ENCODE measurements around the gene MATR3.

The MATR3 gene

GRCh38 chr5:139363937-139364336 lies 70.4 kb downstream of the MATR3 start:
- intact Hi-C loops (cut with micrococcal nuclease): no loop called here
- peaks cover 6% of the 10 kb centered on the region for H3K4me1 Mint-ChIP-seq (ENCODE audit: low read depth)
- H3K36me3 Mint-ChIP-seq (ENCODE audit: low read depth): peaks cover 72% of the 10 kb centered on the region
- H3K4me3 Mint-ChIP-seq: no peak overlapping the region
- no peaks in the 10 kb centered on the region for H3K9me3 Mint-ChIP-seq
- no peaks in the 10 kb centered on the region for H3K27me3 Mint-ChIP-seq
- no peak overlapping the region for H3K27ac Mint-ChIP-seq

- intact Hi-C loops (cut with micrococcal nuclease): no loop called here
- H3K36me3 Mint-ChIP-seq (ENCODE audit: low read depth): peaks cover 73% of the 10 kb centered on the region
- no peak overlapping the region for H3K4me3 Mint-ChIP-seq
- no peaks in the 10 kb centered on the region for H3K9me3 Mint-ChIP-seq
- H3K27me3 Mint-ChIP-seq: no peaks in the 10 kb centered on the region
- H3K27ac Mint-ChIP-seq: no peak overlapping the region
- peaks cover 6% of the 10 kb centered on the region for H3K4me1 Mint-ChIP-seq (ENCODE audit: low read depth)
Measured at GRCh38 chr5:139364466-139364865, 70.9 kb downstream of the MATR3 start.

- H3K4me3 Mint-ChIP-seq: no peak overlapping the region
- intact Hi-C loops (cut with micrococcal nuclease): no loop called here
- H3K27me3 Mint-ChIP-seq: no peaks in the 10 kb centered on the region
- H3K36me3 Mint-ChIP-seq (ENCODE audit: low read depth): peaks cover 90% of the 10 kb centered on the region
- no peak overlapping the region for H3K27ac Mint-ChIP-seq
- H3K4me1 Mint-ChIP-seq (ENCODE audit: low read depth): no peaks in the 10 kb centered on the region
- no peaks in the 10 kb centered on the region for H3K9me3 Mint-ChIP-seq
Measured at GRCh38 chr5:139368613-139369012, 75.1 kb downstream of the MATR3 start.

- intact Hi-C loops (cut with micrococcal nuclease): no loop called here
- Mint-ChIP-seq H3K4me3 (no peak overlapping the region), H3K27me3 (no peaks in the 10 kb centered on the region), H3K36me3 (ENCODE audit: low read depth) (peaks cover 90% of the 10 kb centered on the region), H3K27ac (no peak overlapping the region), H3K9me3 (no peaks in the 10 kb centered on the region), H3K4me1 (ENCODE audit: low read depth) (no peaks in the 10 kb centered on the region)
Measured at GRCh38 chr5:139369181-139369580, 75.6 kb downstream of the MATR3 start.

GRCh38 chr5:139371482-139372435 lies 78.2 kb downstream of the MATR3 start:
- H3K9me3 Mint-ChIP-seq: no peaks in the 10 kb centered on the region

GRCh38 chr5:139374909-139375308 lies 81.4 kb downstream of the MATR3 start:
- no peak overlapping the region for H3K4me3 Mint-ChIP-seq
- peaks cover 5% of the 10 kb centered on the region for H3K27me3 Mint-ChIP-seq
- no peak overlapping the region for H3K27ac Mint-ChIP-seq
- peaks cover 49% of the 10 kb centered on the region for H3K36me3 Mint-ChIP-seq (ENCODE audit: low read depth)
- no peaks in the 10 kb centered on the region for H3K9me3 Mint-ChIP-seq
- no peaks in the 10 kb centered on the region for H3K4me1 Mint-ChIP-seq (ENCODE audit: low read depth)
- intact Hi-C loops (cut with micrococcal nuclease): no loop called here

More at GRCh38 chr5:139371482-139372435, 78.2 kb downstream of the MATR3 start:
- Mint-ChIP-seq H3K36me3 (ENCODE audit: low read depth) (peaks cover 70% of the 10 kb centered on the region), H3K4me3 (no peak overlapping the region), H3K4me1 (ENCODE audit: low read depth) (no peaks in the 10 kb centered on the region), H3K27ac (no peak overlapping the region), H3K27me3 (no peaks in the 10 kb centered on the region)
- intact Hi-C loops (cut with micrococcal nuclease): no loop called here

GRCh38 chr5:139376364-139376763 lies 82.8 kb downstream of the MATR3 start:
- Mint-ChIP-seq H3K9me3 (no peaks in the 10 kb centered on the region), H3K4me1 (ENCODE audit: low read depth) (no peaks in the 10 kb centered on the region), H3K36me3 (ENCODE audit: low read depth) (peaks cover 40% of the 10 kb centered on the region), H3K4me3 (no peak overlapping the region), H3K27me3 (peaks cover 5% of the 10 kb centered on the region), H3K27ac (no peak overlapping the region)
- intact Hi-C loops (cut with micrococcal nuclease): no loop called here

GRCh38 chr5:139377226-139377625 lies 83.7 kb downstream of the MATR3 start:
- no peak overlapping the region for H3K4me3 Mint-ChIP-seq
- no peak overlapping the region for H3K27ac Mint-ChIP-seq
- intact Hi-C loops (cut with micrococcal nuclease): no loop called here
- peaks cover 5% of the 10 kb centered on the region for H3K27me3 Mint-ChIP-seq
- H3K4me1 Mint-ChIP-seq (ENCODE audit: low read depth): no peaks in the 10 kb centered on the region
- peaks cover 32% of the 10 kb centered on the region for H3K36me3 Mint-ChIP-seq (ENCODE audit: low read depth)
- no peaks in the 10 kb centered on the region for H3K9me3 Mint-ChIP-seq

- H3K4me1 Mint-ChIP-seq (ENCODE audit: low read depth): no peaks in the 10 kb centered on the region
- no peak overlapping the region for H3K4me3 Mint-ChIP-seq
- intact Hi-C loops (cut with micrococcal nuclease): no loop called here
- H3K9me3 Mint-ChIP-seq: no peaks in the 10 kb centered on the region
- peaks cover 5% of the 10 kb centered on the region for H3K27me3 Mint-ChIP-seq
- no peak overlapping the region for H3K27ac Mint-ChIP-seq
- H3K36me3 Mint-ChIP-seq (ENCODE audit: low read depth): peaks cover 22% of the 10 kb centered on the region
Measured at GRCh38 chr5:139378101-139378825, 84.7 kb downstream of the MATR3 start.

- H3K9me3 Mint-ChIP-seq: no peaks in the 10 kb centered on the region
- no peak overlapping the region for H3K4me3 Mint-ChIP-seq
- no peaks in the 10 kb centered on the region for H3K4me1 Mint-ChIP-seq (ENCODE audit: low read depth)
- intact Hi-C loops (cut with micrococcal nuclease): no loop called here
- no peak overlapping the region for H3K27ac Mint-ChIP-seq
- peaks cover 5% of the 10 kb centered on the region for H3K27me3 Mint-ChIP-seq
- H3K36me3 Mint-ChIP-seq (ENCODE audit: low read depth): peaks cover 15% of the 10 kb centered on the region
Measured at GRCh38 chr5:139378941-139379361, 85.4 kb downstream of the MATR3 start.

GRCh38 chr5:139379626-139380449 lies 86.3 kb downstream of the MATR3 start:
- peaks cover 7% of the 10 kb centered on the region for H3K4me1 Mint-ChIP-seq (ENCODE audit: low read depth)
- no peaks in the 10 kb centered on the region for H3K9me3 Mint-ChIP-seq
- intact Hi-C loops (cut with micrococcal nuclease): no loop called here
- no peak overlapping the region for H3K4me3 Mint-ChIP-seq
- H3K36me3 Mint-ChIP-seq (ENCODE audit: low read depth): peaks cover 9% of the 10 kb centered on the region
- H3K27me3 Mint-ChIP-seq: peaks cover 6% of the 10 kb centered on the region
- H3K27ac Mint-ChIP-seq: no peak overlapping the region

Measured in dendritic cell treated with granulocyte-macrophage colony-stimulating factor and Interleukin-4, amounts not matched to agents 40 ng/mL and 50 ng/mL, for 4 days (primary cell).